ENCODE measurements around the gene GABPB2.

GABPB2 gene

DNA sequence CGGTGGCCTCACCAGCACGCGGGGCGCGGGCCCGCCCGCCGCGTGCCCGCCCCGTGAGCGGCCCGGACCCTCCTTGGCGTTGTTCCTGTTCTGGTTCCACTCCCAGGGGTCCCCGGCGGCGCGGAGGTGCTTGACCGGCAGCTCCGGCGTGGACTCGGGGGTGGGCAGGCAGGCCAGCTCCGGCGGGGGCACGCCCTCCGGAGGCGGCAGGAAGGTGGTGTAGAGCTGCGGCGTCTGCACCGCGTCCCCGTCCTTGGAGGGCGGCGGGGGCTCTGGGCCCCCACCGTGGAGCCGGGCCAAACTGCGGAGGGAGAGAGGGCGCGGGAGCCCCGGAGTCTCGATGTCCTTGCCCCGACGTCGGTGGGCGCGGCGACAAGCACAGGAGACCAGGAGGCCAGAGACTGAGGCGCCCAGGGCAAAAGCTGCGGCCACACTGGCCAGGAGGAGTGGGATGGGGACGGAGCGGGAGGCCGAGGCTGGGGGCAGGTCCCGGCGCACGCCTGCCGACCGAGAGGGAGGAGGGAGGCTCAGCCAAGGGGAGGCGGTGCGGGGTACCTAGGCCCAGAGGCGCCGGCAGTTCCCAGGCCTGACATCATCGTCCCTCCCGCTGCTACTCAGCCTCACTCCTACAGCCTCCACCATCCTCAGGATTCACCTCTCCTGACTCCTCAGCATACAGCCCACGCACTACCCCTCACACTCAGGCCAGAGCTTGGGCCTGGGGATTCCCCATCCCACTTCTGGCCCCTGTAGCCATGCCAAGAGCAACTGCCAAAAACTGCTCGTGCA, 62.7 kb downstream of the GABPB2 start:
- DNase-seq (ENCODE audit: low read depth): no peak

GRCh38 chr1:151134396-151134795, 63.8 kb downstream of the GABPB2 start:
- no peak for DNase-seq (ENCODE audit: low read depth)

DNA sequence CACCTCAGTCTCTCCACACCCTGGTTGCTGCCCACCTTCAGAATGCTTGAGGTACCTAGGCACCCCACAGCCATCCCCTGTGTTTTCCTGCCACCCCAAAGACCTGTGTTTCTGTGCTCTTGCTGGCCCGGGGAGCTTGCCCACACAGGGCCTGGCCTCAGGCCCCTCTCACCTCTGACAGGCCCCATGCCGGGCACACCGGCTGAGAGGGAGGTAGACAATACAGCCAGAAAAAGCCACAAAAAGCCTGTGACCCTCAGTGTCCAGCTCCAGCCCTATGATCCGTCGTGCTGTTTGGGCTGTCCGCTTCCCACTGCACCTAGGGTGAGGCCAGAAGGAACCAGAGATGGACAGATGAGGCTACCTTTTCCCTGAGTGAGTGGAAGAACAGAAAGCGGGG, 64.4 kb downstream of the GABPB2 start:
- no peak for DNase-seq (ENCODE audit: low read depth)

GRCh38 chr1:151135433-151136385, 65.1 kb downstream of the GABPB2 start:
- DNase-seq (ENCODE audit: low read depth): no peak

- no peak for DNase-seq (ENCODE audit: low read depth)
Measured at GRCh38 chr1:151137789-151138188, 67.2 kb downstream of the GABPB2 start.

- no peak for DNase-seq (ENCODE audit: low read depth)
Measured at GRCh38 chr1:151142411-151143056, 72.0 kb downstream of the GABPB2 start.

GRCh38 chr1:151143057-151143435, 72.5 kb downstream of the GABPB2 start:
- DNase-seq (ENCODE audit: low read depth): no peak

- no peak for DNase-seq (ENCODE audit: low read depth)
Measured at GRCh38 chr1:151143986-151144385, 73.4 kb downstream of the GABPB2 start.

DNA sequence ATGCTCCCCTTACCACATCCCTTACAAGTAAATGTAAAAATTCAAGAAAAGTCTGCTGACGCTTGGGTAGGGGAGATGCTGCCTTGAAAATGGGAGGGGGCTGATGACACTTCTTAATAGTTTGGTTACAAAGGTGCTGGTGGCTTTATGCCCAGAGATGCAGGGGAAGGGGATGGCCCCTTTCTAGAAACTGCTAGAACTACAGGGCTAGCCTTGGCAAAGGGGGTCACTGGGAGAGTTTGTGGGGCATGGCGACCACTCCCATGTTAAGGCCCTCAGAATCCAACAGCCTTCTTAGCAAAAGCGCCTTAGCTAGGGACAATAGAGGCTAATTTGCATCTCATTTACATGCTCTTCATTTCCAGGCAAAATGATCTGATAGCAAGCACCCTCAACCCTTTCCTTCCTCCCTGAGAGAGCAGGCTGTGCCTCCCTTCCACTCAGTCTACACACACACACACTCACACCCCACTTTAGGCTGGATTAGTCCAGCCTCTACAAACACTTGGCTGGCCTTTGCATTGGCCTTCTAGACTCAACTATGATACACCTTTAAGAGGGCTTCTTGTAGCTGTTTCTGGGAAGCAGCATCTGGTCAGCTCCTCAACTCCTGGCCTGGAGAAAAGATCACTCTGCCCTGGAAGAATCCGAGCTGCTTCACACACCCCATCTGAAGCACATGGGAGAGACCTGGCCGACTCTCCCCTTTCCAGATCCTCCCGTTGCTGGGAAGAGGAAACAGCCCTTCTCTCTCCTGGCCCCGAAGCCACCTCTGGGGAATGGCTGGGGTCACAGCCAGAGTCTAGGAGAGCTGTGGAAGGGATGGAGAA, 74.1 kb downstream of the GABPB2 start:
- peak; percentile 17 for DNase-seq (ENCODE audit: low read depth)

DNA sequence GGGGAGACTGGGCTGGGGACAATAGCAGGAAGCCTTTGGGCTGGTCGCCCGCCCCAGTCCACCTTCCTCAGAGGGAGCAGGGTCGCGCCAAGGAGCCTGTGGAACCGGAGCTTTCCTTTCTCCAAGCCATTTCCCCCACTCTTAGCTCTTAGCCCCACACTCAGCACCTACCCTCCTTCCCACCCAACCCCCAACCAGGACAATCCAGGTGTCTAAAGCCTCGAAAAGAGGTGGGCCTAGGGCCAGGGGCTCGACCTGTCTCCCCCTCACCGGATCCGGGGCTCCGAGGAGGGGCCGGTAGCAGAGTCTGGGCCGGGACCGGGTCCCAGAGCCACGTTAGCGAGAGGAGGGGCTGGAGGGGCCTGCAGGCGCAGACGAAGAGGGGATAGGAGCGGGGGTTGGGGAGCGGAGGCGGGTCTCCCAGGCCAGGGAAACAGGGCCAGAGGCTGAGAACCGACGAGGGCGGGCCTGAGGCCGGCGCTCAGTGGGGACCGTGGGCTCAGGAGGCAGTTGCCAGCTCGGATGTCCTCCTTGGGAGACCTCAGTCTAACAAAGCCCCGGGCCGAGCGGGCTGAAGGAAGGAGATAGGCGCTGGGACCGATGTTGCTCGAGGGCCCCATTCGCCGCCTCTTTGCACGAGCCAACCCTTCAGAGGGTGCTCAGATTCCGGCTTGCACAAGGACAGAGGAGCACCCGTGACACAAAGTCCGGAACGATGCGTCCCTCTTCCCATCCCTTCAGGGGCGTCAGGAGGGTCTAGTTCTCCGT, 74.9 kb downstream of the GABPB2 start:
- DNase-seq (ENCODE audit: low read depth): peak; percentile 29

DNA sequence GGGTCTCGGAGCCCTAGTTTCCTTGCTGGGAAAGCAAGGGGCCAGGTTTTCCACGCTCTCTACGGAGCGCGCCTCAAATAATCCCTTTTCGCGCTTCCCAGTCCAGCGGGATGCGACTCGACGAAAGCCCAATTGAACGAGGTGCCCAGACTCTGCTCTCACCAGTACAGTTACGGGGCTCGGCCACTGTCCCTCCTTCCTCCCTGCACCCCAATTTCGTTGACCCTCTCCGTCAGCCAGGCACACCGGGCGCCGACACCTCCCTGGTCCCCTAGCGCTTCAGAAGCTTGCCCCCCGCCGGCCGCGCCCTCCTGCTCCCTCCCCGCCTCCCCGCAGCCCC, 75.5 kb downstream of the GABPB2 start:
- DNase-seq (ENCODE audit: low read depth): no peak

- peak; percentile 92 for DNase-seq (ENCODE audit: low read depth)
Measured at GRCh38 chr1:151146412-151147131, 76.0 kb downstream of the GABPB2 start, which contains the start of gene SEMA6C. SEMA6C (minus strand) TSS chr1:151146631; CDS start chr1:151142621, 4,010 bp downstream.

GRCh38 chr1:151147132-151147503, 76.6 kb downstream of the GABPB2 start:
- peak; percentile 53 for DNase-seq (ENCODE audit: low read depth)

DNA sequence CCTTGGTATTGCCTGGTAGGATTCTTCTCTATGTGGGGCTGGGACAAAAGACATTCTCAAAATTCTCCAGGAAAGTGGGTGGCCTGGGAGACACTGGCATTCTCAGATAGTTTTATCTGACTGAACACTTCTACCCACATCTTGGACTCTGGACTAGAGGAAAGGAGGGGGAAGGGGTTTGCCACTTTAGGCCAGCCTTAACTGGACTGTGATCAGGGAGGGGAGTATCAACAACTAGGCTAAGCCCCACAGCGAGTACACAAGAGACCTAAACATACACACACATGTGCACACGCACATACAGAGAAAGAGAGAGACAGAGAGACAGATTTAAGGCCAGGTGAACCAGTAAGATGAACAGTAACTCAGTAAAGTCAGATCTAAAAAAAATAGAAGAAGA, 77.1 kb downstream of the GABPB2 start:
- DNase-seq (ENCODE audit: low read depth): no peak

DNA sequence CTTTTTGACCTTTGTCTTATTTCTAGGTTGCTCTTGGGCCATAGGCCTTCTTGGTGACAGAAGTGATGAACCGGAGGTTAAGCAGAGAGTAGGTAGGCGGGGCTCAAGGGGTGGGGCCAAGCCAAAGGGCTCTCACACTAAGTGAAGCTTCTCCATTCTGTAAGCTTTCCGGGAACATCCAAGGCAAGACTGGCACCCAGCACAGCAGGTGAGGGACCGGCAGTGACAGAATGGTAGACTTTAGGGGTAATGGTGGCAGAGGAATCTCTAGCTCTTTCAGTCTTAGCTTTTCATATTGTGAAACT, 85.9 kb downstream of the GABPB2 start, which contains the start of gene TNFAIP8L2:
Gene TNFAIP8L2 (plus strand): TSS at position 135 of the 305 bp plus-strand sequence. CDS start 2,049 bp downstream, outside the sequence.
- no peak for DNase-seq (ENCODE audit: low read depth)

DNA sequence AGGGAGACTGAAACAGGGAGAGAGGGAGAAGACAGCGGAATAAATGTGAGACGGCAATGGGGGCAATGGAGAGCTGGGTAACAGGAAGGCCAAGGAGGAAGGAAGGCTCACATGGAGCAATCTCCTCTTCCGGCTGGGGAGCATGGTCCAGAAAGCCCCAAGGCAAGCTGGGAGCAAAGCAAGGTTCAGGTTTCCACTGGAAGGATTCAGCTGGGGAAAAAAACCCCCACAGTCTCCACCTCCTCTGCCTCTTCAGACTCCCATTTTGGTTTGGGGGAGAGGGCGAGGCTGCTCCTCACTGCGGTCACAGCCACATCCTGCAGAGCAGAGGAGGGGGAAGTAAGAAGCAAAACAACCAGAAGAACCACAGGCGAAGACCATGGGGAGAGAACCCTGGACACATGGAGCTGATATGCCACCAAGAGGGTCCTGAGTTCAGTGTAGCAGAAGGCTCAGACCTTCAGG, 86.5 kb downstream of the GABPB2 start:
- no peak for DNase-seq (ENCODE audit: low read depth)

GRCh38 chr1:151158326-151158725, 87.8 kb downstream of the GABPB2 start:
- no peak for DNase-seq (ENCODE audit: low read depth)

GRCh38 chr1:151158751-151159251, 88.2 kb downstream of the GABPB2 start:
- no peak for DNase-seq (ENCODE audit: low read depth)

- no peak for DNase-seq (ENCODE audit: low read depth)
Measured at GRCh38 chr1:151159373-151159772, 88.8 kb downstream of the GABPB2 start.

DNA sequence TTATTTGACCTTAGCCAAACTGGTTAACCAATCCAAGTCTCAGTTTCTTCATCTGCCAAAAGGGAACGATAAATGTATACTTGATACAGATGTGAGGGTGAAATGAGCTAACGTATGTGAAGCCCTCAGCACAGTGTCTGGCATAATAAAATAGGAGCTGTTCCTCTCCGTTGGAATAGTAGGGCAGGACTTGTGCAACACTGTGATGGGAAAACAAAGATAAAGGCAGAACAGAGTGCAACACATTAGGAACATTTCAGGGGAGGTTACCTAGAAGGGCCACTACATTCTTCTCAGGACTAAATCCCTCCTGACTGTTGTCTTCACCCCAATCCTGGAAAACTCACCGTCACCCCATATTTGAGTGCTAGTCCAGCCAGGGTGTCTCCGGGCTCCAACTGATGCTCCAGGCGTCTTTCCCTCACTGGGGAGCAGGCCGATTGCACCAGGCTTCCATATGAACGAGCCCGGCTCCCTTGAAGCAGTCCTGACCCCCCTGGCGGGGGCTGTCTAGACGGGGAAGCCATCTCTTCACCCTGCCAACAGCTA, 94.2 kb downstream of the GABPB2 start:
- peak; percentile 16 for DNase-seq (ENCODE audit: low read depth)
